ENCODE results near the gene OLFML1. TPM values are rescaled to one million over a fixed set of nuclear protein-coding genes. Genes with fewer than 3 reads are reported as not detected.

The OLFML1 gene
- total RNA-seq, 1 donor from 2014 or later = 0.33 TPM

GRCh38 chr11:7490054-7490453 is 4.7 kb downstream of the OLFML1 start:
- no peak for TF ChIP-seq CTCF (IDR thresholded peaks at IDR 0.05; ENCODE audit: unreplicated experiment)
- DNase-seq (ENCODE audit: low spot score) = no peak
- Mint-ChIP-seq H3K4me3 (ENCODE audit: unreplicated experiment) (no peak overlapping the region), H3K4me1 (ENCODE audit: unreplicated experiment) (peaks cover 2% of the 10 kb centered on the region), H3K27me3 (ENCODE audit: unreplicated experiment) (no peaks in the 10 kb centered on the region), H3K36me3 (ENCODE audit: low read depth, unreplicated experiment) (no peaks in the 10 kb centered on the region), H3K27ac (ENCODE audit: unreplicated experiment) (no peak overlapping the region), H3K9me3 (ENCODE audit: unreplicated experiment) (no peaks in the 10 kb centered on the region)

GRCh38 chr11:7490535-7490934 is 5.2 kb downstream of the OLFML1 start:
- no peak for DNase-seq (ENCODE audit: low spot score)
- H3K27me3 Mint-ChIP-seq (ENCODE audit: unreplicated experiment) = no peaks in the 10 kb centered on the region
- no peak overlapping the region for H3K27ac Mint-ChIP-seq (ENCODE audit: unreplicated experiment)
- no peak for TF ChIP-seq CTCF (IDR thresholded peaks at IDR 0.05; ENCODE audit: unreplicated experiment)
- H3K9me3 Mint-ChIP-seq (ENCODE audit: unreplicated experiment) = no peaks in the 10 kb centered on the region
- no peak overlapping the region for H3K4me3 Mint-ChIP-seq (ENCODE audit: unreplicated experiment)
- no peaks in the 10 kb centered on the region for H3K4me1 Mint-ChIP-seq (ENCODE audit: unreplicated experiment)
- no peaks in the 10 kb centered on the region for H3K36me3 Mint-ChIP-seq (ENCODE audit: low read depth, unreplicated experiment)

- no peak for TF ChIP-seq CTCF (IDR thresholded peaks at IDR 0.05; ENCODE audit: unreplicated experiment)
- H3K27ac Mint-ChIP-seq (ENCODE audit: unreplicated experiment) = no peak overlapping the region
- H3K36me3 Mint-ChIP-seq (ENCODE audit: low read depth, unreplicated experiment) = no peaks in the 10 kb centered on the region
- H3K4me3 Mint-ChIP-seq (ENCODE audit: unreplicated experiment) = no peak overlapping the region
- DNase-seq (ENCODE audit: low spot score) = no peak
- no peaks in the 10 kb centered on the region for H3K4me1 Mint-ChIP-seq (ENCODE audit: unreplicated experiment)
- no peaks in the 10 kb centered on the region for H3K9me3 Mint-ChIP-seq (ENCODE audit: unreplicated experiment)
- no peaks in the 10 kb centered on the region for H3K27me3 Mint-ChIP-seq (ENCODE audit: unreplicated experiment)
Measured at GRCh38 chr11:7492253-7492652, 6.9 kb downstream of the OLFML1 start.

- Mint-ChIP-seq H3K27ac (ENCODE audit: unreplicated experiment) (no peak overlapping the region), H3K36me3 (ENCODE audit: low read depth, unreplicated experiment) (no peaks in the 10 kb centered on the region), H3K9me3 (ENCODE audit: unreplicated experiment) (no peaks in the 10 kb centered on the region), H3K4me3 (ENCODE audit: unreplicated experiment) (no peak overlapping the region), H3K27me3 (ENCODE audit: unreplicated experiment) (no peaks in the 10 kb centered on the region), H3K4me1 (ENCODE audit: unreplicated experiment) (no peaks in the 10 kb centered on the region)
- TF ChIP-seq CTCF (IDR thresholded peaks at IDR 0.05; ENCODE audit: unreplicated experiment) = no peak
- DNase-seq (ENCODE audit: low spot score) = no peak
Measured at GRCh38 chr11:7493670-7494069, 8.4 kb downstream of the OLFML1 start.

GRCh38 chr11:7494086-7494745 is 8.9 kb downstream of the OLFML1 start:
- Mint-ChIP-seq H3K27me3 (ENCODE audit: unreplicated experiment) (no peaks in the 10 kb centered on the region), H3K9me3 (ENCODE audit: unreplicated experiment) (no peaks in the 10 kb centered on the region), H3K27ac (ENCODE audit: unreplicated experiment) (no peak overlapping the region), H3K4me1 (ENCODE audit: unreplicated experiment) (no peaks in the 10 kb centered on the region), H3K36me3 (ENCODE audit: low read depth, unreplicated experiment) (no peaks in the 10 kb centered on the region), H3K4me3 (ENCODE audit: unreplicated experiment) (no peak overlapping the region)
- DNase-seq (ENCODE audit: low spot score) = no peak
- TF ChIP-seq CTCF (IDR thresholded peaks at IDR 0.05; ENCODE audit: unreplicated experiment) = no peak

Measured in endothelial cell (in vitro differentiated cells).